GM21447 (cell line): Measurements from ENCODE around the gene TLR4.

Experiments used
- ATAC-seq: cut with Tn5 transposase; IDR thresholded peaks from one replicate; pipeline ENCODE4 v1.9.1; 2021; ENCODE audit not compliant: unreplicated experiment

TLR4 gene

GRCh38 chr9:117742131-117742530 is 37.9 kb downstream of the TLR4 start:
- ATAC-seq, result no peak

GRCh38 chr9:117744369-117744768 is 40.2 kb downstream of the TLR4 start:
- no peak for ATAC-seq

- ATAC-seq, result no peak
These were observed 40.7 kb downstream of the TLR4 start for GRCh38 chr9:117744856-117745389.

- ATAC-seq, result no peak
These were observed 41.4 kb downstream of the TLR4 start for GRCh38 chr9:117745598-117745997.

GRCh38 chr9:117746263-117746662 is 42.1 kb downstream of the TLR4 start:
- no peak for ATAC-seq

GRCh38 chr9:117747386-117747970 is 43.3 kb downstream of the TLR4 start:
- no peak for ATAC-seq

GRCh38 chr9:117750401-117750800 is 46.2 kb downstream of the TLR4 start:
- ATAC-seq, result no peak

- no peak for ATAC-seq
These were observed 48.7 kb downstream of the TLR4 start for GRCh38 chr9:117752894-117753293.

GRCh38 chr9:117757561-117758190 is 53.5 kb downstream of the TLR4 start:
- no peak for ATAC-seq

- no peak for ATAC-seq
These were observed 59.1 kb downstream of the TLR4 start for GRCh38 chr9:117763314-117763713.

- ATAC-seq, result no peak
These were observed 64.7 kb downstream of the TLR4 start for GRCh38 chr9:117768750-117769395.

- no peak for ATAC-seq
These were observed 66.9 kb downstream of the TLR4 start for GRCh38 chr9:117771136-117771535.

- ATAC-seq, result no peak
These were observed 68.8 kb downstream of the TLR4 start for GRCh38 chr9:117772960-117773359.
